ENCODE data around the gene KCNG2. TPM values are rescaled to one million over a fixed set of nuclear protein-coding genes. Genes with fewer than 3 reads are reported as not detected.
A peak's percentile ranks its signal among the peaks of the same experiment; 100 is the strongest.

KCNG2 gene
- total RNA-seq, 4 donors from 2014 or later = 0.55 TPM; not detected in 3

DNA sequence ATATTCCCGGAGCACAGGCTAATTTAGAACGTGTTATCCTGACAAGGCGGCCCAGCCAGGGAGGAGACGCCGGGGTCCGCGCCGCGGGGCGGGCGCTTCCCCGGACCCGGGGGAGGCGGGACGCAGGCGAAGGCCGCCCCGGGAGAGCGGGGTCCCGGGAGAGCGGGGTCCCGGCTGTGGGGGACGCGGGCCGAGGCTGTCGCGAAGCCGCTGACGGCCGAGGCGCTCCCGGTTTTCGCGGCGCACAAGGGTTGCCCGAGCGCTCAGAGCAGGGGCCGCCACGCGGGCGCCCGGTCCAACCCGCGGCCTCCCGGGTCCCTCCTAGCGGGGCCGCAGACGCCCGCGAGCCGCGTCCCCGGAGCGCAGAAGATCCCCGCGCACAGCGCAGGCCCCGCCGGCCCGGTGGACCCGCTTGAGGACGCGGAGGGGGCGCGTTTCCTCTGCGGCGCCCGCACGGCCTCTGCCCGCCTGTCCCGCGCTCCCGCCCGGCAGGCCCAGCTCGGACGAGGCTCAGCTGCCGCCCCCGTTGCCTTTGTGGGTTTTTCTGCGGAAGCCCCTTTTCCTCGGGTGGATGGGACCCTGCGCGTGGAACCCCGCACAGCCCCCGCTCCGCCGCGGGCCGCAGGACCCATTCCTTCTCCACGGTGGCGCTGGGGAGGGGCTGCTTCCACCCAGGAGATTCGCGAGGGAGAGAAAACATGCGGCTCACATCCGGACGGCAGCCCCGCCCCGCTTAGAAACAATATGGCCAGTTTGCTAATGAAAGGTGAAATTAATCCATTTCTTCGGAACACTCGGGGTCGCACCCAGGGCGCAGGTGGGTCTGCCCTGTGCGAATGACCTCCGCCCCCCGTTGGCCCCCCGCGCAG lies 9.6 kb upstream of the KCNG2 start:
- in situ Hi-C loops (cut with MboI; ENCODE audit: low sequenced_read_pairs in 4 of 4) = no loop called here
- TF ChIP-seq, protein P1, sequence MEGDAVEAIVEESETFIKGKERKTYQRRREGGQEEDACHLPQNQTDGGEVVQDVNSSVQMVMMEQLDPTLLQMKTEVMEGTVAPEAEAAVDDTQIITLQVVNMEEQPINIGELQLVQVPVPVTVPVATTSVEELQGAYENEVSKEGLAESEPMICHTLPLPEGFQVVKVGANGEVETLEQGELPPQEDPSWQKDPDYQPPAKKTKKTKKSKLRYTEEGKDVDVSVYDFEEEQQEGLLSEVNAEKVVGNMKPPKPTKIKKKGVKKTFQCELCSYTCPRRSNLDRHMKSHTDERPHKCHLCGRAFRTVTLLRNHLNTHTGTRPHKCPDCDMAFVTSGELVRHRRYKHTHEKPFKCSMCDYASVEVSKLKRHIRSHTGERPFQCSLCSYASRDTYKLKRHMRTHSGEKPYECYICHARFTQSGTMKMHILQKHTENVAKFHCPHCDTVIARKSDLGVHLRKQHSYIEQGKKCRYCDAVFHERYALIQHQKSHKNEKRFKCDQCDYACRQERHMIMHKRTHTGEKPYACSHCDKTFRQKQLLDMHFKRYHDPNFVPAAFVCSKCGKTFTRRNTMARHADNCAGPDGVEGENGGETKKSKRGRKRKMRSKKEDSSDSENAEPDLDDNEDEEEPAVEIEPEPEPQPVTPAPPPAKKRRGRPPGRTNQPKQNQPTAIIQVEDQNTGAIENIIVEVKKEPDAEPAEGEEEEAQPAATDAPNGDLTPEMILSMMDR (IDR thresholded peaks at IDR 0.05 in 4 of 5, conservative IDR thresholded peaks at IDR 0.05 in 1 of 5) = no peak
- TF ChIP-seq POLR2A (IDR thresholded peaks at IDR 0.05) = no peak
- ATAC-seq = no peak
- no peaks in the 10 kb centered on the region for H3K9me3 ChIP-seq
- no peaks in the 10 kb centered on the region for H3K4me1 ChIP-seq
- H3K27ac ChIP-seq = no peak overlapping the region
- H3K36me3 ChIP-seq = no peaks in the 10 kb centered on the region
- intact Hi-C loops (cut with DNase I; ENCODE audit: low total_unique reads) = no loop called here
- peak overlapping the region in 1 of 4 donors; percentile 32 for H3K4me3 ChIP-seq
- DNase-seq = no peak
- peaks cover 57 to 80% (median 78%) of the 10 kb centered on the region in 3 donors for H3K27me3 ChIP-seq

DNA sequence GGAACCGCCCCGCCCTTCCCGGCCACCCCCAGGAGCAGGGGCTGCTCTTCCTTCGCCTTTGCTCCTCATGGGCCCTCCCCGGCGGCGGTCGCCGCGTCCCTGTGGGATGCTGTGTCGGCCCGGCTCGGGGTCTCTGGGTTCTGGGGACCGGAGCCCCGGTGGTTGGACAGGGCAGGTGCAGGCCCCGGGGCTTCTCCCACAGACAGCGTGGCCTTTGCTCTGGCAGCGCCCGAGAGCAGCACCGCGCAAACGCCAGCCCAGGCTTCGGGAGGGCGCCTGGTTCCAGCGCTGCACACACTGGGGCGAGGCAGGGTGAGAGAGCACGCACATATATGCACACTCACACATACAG lies 9.0 kb upstream of the KCNG2 start:
- no peak for TF ChIP-seq POLR2A (IDR thresholded peaks at IDR 0.05)
- TF ChIP-seq, protein P1 (IDR thresholded peaks at IDR 0.05 in 4 of 5, conservative IDR thresholded peaks at IDR 0.05 in 1 of 5) = no peak
- intact Hi-C loops (cut with DNase I; ENCODE audit: low total_unique reads) = no loop called here
- ATAC-seq = no peak
- in situ Hi-C loops (cut with MboI; ENCODE audit: low sequenced_read_pairs in 4 of 4) = no loop called here
- Histone ChIP-seq H3K4me1 (no peaks in the 10 kb centered on the region), H3K9me3 (no peaks in the 10 kb centered on the region), H3K4me3 (no peak overlapping the region), H3K27me3 (peaks cover 56 to 79% (median 77%) of the 10 kb centered on the region in 3 donors), H3K36me3 (no peaks in the 10 kb centered on the region), H3K27ac (no peak overlapping the region)
- no peak for DNase-seq

DNA sequence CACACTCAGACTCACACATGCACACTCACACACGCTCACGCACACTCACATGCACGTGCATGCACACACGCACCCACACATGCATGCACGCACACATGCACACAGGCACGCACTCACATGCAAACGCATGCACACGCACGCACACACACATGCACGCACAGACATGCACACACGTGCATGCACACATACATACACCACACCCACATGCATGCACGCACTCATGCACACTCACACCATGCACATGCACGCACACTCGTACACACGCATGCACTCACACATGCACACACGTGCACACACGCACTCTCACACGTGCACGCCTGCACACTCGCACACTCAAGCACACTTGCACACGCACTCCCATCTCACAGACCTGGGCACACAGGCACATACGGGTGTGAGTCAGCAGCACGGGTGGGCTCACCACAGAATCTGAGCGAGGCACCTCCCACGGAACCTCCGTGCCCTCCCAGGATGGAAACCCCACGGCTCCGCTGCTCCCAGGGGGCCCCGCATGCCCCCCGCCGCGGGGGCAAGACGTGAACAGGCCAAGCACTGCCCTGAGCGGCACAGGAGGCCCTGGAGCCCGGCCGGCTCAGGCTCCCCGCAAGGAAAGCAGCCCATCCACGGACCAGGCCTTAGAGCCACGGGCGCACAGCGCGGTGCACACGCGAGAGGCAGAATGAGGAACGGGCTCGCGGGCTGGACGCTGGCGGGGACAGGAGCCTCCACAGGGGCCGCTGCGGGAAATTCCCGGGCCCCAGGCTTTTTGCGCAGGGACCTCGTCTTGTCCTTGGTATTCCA lies 8.4 kb upstream of the KCNG2 start:
- intact Hi-C loops (cut with DNase I; ENCODE audit: low total_unique reads) = no loop called here
- TF ChIP-seq POLR2A (IDR thresholded peaks at IDR 0.05) = no peak
- TF ChIP-seq, protein P1 (IDR thresholded peaks at IDR 0.05 in 4 of 5, conservative IDR thresholded peaks at IDR 0.05 in 1 of 5) = no peak
- ATAC-seq (no peak), DNase-seq (no peak)
- no peak overlapping the region for H3K4me3 ChIP-seq
- peaks cover 50 to 73% (median 71%) of the 10 kb centered on the region in 3 donors for H3K27me3 ChIP-seq
- H3K36me3 ChIP-seq = no peaks in the 10 kb centered on the region
- no peaks in the 10 kb centered on the region for H3K9me3 ChIP-seq
- no peak overlapping the region for H3K27ac ChIP-seq
- H3K4me1 ChIP-seq = no peaks in the 10 kb centered on the region
- in situ Hi-C loops (cut with MboI; ENCODE audit: low sequenced_read_pairs in 4 of 4) = no loop called here

GRCh38 chr18:79789901-79790890 lies 7.5 kb upstream of the KCNG2 start:
- no peaks in the 10 kb centered on the region for H3K36me3 ChIP-seq
- no peaks in the 10 kb centered on the region for H3K9me3 ChIP-seq
- no peak for TF ChIP-seq POLR2A (IDR thresholded peaks at IDR 0.05)
- TF ChIP-seq, protein P1 (IDR thresholded peaks at IDR 0.05 in 4 of 5, conservative IDR thresholded peaks at IDR 0.05 in 1 of 5) = no peak
- in situ Hi-C loops (cut with MboI; ENCODE audit: low sequenced_read_pairs in 4 of 4) = no loop called here
- peaks cover 48 to 65% (median 62%) of the 10 kb centered on the region in 3 donors for H3K27me3 ChIP-seq
- no peak for DNase-seq
- H3K4me1 ChIP-seq = no peaks in the 10 kb centered on the region
- intact Hi-C loops (cut with DNase I; ENCODE audit: low total_unique reads) = no loop called here
- H3K4me3 ChIP-seq = no peak overlapping the region
- no peak for ATAC-seq
- no peak overlapping the region for H3K27ac ChIP-seq
